ENCODE measurements around the gene NHLRC4. TPM values are rescaled to one million over a fixed set of nuclear protein-coding genes. Genes with fewer than 3 reads are reported as not detected.

Gene NHLRC4
- total and polyA plus RNA-seq, 2 of the 13 experiments (the other 11 are each of a cell fraction or from before 2014, with no cell fraction given), result 0.40 to 0.59 TPM

DNA sequence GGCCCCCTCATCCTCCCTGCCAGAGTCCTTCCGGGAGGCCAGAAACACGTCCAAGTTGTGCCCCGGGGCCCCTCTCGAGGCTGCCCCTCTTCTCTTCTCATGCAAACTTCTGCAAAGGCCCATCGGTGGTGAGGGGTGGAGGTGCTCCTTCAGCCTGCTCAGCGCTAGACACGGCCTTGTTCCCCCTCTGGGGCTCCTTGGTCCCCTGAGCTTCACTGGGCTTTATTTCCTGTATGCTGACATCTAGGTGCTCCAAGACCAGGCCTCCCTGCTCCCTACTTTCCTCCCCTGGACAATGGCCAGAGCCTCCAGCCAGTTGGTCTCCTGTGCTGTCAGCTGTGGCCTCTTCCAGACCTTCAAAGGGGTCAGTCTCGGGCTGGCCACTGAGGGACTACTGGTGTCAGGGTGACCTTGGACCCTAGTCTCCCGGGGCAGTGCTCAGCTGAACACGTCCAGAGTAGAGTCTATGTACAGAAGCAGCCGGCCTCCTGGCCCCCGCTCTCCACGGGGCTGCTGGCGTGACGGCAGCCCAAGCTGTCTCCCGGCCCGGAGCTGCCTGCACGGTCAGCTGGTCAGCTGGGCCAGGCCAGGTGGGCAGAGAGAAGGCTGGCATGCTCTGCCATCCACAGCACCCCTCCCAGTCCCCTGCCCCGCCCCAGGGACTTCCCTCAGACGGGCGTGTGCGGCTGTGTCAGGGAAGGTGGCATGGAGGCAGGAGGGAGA, 8.3 kb upstream of the NHLRC4 start (continued):
- TF ChIP-seq ZNF776 (CRISPR knock-in tag; IDR thresholded peaks at IDR 0.05), result no peak
- TF ChIP-seq STAG1 (CRISPR knock-in tag; IDR thresholded peaks at IDR 0.05), result no peak
- no peak for TF ChIP-seq ZNF572 (CRISPR knock-in tag; IDR thresholded peaks at IDR 0.05)
- TF ChIP-seq AKNA (CRISPR knock-in tag; IDR thresholded peaks at IDR 0.05; ENCODE audit: borderline replicate concordance), result no peak
- TF ChIP-seq U2AF1 (optimal IDR thresholded peaks at IDR 0.05; ENCODE audit: low read depth, low read length), result no peak
- peak; percentile 46 for TF ChIP-seq FOSL2 (CRISPR knock-in tag; IDR thresholded peaks at IDR 0.05)
- no peak for TF ChIP-seq NR0B2 (CRISPR knock-in tag; IDR thresholded peaks at IDR 0.05)
- no peak for TF ChIP-seq BRD4 (CRISPR knock-in tag; IDR thresholded peaks at IDR 0.05)
- TF ChIP-seq, protein P1, sequence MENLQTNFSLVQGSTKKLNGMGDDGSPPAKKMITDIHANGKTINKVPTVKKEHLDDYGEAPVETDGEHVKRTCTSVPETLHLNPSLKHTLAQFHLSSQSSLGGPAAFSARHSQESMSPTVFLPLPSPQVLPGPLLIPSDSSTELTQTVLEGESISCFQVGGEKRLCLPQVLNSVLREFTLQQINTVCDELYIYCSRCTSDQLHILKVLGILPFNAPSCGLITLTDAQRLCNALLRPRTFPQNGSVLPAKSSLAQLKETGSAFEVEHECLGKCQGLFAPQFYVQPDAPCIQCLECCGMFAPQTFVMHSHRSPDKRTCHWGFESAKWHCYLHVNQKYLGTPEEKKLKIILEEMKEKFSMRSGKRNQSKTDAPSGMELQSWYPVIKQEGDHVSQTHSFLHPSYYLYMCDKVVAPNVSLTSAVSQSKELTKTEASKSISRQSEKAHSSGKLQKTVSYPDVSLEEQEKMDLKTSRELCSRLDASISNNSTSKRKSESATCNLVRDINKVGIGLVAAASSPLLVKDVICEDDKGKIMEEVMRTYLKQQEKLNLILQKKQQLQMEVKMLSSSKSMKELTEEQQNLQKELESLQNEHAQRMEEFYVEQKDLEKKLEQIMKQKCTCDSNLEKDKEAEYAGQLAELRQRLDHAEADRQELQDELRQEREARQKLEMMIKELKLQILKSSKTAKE (CRISPR knock-in tag; IDR thresholded peaks at IDR 0.05; ENCODE audit: borderline replicate concordance), result peak; percentile 93
- no peak for TF ChIP-seq ARID2 (CRISPR knock-in tag; IDR thresholded peaks at IDR 0.05; ENCODE audit: borderline replicate concordance)
- TF ChIP-seq RXRB (CRISPR knock-in tag; IDR thresholded peaks at IDR 0.05; ENCODE audit: borderline replicate concordance), result peak; percentile 94
- TF ChIP-seq TAF15 (IDR thresholded peaks at IDR 0.05; ENCODE audit: low read depth, low read length, poor library complexity, severe bottlenecking), result peak; percentile 19
- no peak for TF ChIP-seq CHD2 (IDR thresholded peaks at IDR 0.05; ENCODE audit: low read depth, low read length)
- no peak for TF ChIP-seq HNF1A (IDR thresholded peaks at IDR 0.05; ENCODE audit: low read depth)
- peak; percentile 57; the same call in 1 of the 2 replicates for TF ChIP-seq HNF1A (CRISPR knock-in tag; IDR thresholded peaks at IDR 0.05; ENCODE audit: borderline replicate concordance)
- no peak for TF ChIP-seq ETS1 (CRISPR knock-in tag; IDR thresholded peaks at IDR 0.05)
